GDM1 (cell line): ENCODE results near the gene MVB12B.
"Not testable (repeated sequence)": the region's sequence is repeated elsewhere in the genome, so short reads cannot be mapped to it uniquely, and the experiment has no call there.

Experiments used
- DNase-seq: peaks from one replicate; lab custom pipeline; 2025; lab: John Stamatoyannopoulos, UW

Gene MVB12B, protein sequence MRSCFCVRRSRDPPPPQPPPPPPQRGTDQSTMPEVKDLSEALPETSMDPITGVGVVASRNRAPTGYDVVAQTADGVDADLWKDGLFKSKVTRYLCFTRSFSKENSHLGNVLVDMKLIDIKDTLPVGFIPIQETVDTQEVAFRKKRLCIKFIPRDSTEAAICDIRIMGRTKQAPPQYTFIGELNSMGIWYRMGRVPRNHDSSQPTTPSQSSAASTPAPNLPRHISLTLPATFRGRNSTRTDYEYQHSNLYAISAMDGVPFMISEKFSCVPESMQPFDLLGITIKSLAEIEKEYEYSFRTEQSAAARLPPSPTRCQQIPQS

GRCh38 chr9:126326228-126327005, at the start of gene MVB12B:
TSS of gene MVB12B (plus strand) at chr9:126326829. CDS start at chr9:126326930, 101 bp downstream.
- no peak for DNase-seq

DNA sequence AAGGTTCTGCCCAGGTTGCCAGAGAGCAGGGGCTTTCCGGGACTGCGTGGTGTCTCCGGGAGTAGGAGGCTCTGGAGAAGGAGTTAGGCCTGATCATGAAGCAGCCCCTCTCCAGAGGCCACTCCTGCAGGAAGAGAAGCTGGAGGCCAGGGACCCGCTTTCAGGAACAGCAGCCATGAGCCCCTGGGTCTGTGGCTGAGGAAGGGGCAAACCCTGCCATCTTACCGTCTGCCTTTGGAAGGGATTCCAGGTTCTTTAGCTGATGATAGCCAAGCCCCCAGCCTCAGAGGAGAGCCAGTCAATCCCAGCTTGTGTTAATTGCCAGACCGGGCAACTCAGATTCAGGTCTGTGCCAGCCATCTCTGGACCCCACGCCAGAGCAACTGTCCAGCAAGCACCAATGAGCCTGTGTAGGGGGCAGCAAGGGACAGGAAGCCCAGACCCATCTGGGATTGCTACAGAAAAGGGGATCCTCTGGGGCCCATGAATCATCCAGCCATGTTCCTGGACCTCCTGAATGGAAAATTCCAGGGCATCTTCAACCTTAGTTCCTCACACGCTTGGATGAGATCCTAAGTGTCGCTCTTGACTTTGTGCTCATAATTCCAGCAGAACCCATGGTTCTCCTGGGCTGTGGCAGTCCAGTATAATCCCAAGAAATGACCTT, 42.7 kb upstream of the MVB12B start:
- DNase-seq = no peak

DNA sequence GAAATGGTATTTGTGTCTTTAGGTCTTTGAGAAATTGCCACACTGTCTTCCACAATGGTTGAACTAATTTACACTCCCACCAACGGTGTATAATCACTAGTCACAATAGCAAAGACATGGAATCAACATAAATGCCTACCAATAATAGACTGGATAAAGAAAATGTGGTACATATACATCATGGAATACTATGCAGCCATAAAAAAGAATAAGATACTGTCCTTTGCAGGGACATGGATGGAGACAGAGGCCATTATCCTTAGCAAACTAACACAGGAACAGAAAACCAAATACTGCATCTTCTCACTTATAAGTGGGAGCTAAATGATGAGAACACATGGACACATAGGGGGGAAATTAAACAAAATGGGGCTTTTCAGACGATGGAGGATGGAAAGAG, 41.0 kb upstream of the MVB12B start:
- DNase-seq = not testable (repeated sequence)

DNA sequence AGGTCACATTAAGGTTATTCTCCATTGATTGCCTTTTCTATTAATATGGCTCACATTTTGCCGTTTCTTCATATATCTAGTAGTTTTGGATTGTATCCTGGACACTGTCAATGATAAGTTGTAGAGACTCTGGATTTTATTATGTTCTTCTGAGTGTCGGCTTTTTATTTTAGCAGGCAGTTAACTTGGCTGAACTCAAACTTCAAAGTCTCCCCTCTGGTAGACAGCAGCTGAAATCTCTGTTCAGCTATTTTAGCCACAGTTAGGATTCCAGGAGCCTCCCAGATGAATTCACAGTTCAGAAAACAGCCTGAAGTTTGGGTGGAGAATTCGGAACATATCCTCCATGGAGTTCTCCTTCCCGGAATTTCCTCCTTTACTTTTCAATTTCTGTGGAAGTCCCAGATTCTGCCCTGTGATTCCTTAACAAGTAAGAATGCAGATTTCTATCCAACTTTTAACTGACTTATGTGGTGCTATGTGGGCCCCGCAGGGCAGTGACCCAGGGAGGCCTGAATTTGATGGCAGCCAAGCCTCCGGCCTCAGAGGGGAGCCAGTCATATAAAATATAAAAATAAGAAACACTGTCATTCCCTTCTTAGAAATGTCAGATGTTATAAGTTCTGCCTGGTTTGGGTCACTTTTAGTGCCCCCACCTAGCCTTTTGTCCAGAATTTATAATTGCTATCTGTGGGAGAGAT, 39.3 kb upstream of the MVB12B start:
- no peak for DNase-seq

DNA sequence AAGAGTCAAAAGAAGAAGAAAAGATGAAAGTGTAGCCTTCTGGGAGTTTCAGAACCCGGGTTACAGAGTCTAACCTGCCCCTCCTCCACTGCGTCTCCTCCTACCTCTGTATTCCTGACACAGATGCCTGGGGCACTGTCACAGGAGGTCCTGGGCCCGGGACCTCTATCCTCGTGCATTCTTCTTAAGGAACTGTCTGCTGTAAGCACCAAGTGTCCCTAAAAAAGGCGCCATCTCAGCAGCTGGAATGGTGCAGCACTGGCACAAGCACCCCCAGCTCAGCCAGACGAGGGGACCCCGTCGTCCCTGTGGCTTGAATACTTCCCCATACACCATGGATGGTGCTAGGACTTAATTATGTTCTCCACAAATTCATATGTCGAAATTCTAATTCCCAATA, 35.8 kb upstream of the MVB12B start:
- DNase-seq = no peak

DNA sequence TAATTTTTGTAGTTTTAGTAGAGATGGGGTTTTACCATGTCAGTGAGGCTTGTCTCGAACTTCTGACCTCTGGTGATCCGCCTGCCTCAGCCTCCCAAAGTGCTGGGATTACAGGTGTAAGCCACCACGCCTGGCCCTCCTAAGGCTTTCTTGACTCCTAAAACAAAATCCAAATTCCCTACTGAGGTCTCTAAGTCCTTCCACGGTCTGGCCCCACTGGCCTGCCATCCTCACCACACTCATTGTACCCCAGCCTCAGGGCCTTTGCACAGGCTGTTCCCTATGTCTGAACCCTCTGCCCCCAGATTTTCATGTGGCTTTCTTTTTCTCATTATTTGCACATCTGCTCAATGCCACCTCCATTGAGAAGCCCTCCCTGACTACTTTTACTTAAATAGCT, 34.7 kb upstream of the MVB12B start:
- DNase-seq = no peak

- DNase-seq = no peak
Measured at GRCh38 chr9:126292736-126293521, 33.7 kb upstream of the MVB12B start.

- DNase-seq = no peak
Measured at GRCh38 chr9:126293522-126293889, 33.1 kb upstream of the MVB12B start.

GRCh38 chr9:126294331-126295081, 32.1 kb upstream of the MVB12B start:
- no peak for DNase-seq

DNA sequence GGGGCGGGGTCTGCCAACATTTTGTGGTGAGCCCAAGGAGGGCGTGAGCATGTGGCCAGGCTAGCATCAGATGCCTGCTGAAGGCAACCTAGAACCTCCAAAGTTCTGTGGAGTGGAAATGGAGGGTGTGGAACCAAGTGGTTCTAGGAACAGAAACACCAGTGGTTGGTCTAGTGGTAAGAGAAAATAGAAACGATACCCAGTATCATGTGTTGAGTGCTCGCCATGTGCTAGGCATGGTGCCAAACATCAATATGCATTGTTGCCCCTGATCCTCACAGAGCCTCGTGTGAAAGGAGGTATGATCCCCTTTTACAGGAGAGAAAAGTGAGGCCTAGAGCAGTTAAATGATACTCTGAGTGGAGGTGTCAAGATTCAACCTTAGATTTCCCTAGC, 31.5 kb upstream of the MVB12B start:
- no peak for DNase-seq

- no peak for DNase-seq
Measured at GRCh38 chr9:126295516-126295915, 31.1 kb upstream of the MVB12B start.

GRCh38 chr9:126295936-126296600, 30.6 kb upstream of the MVB12B start:
- DNase-seq = no peak

GRCh38 chr9:126296687-126297086, 29.9 kb upstream of the MVB12B start:
- no peak for DNase-seq

- no peak for DNase-seq
Measured at GRCh38 chr9:126297661-126298060, 29.0 kb upstream of the MVB12B start.

- no peak for DNase-seq
Measured at GRCh38 chr9:126298063-126298801, 28.4 kb upstream of the MVB12B start.

GRCh38 chr9:126299706-126300276, 26.8 kb upstream of the MVB12B start:
- DNase-seq = no peak

DNA sequence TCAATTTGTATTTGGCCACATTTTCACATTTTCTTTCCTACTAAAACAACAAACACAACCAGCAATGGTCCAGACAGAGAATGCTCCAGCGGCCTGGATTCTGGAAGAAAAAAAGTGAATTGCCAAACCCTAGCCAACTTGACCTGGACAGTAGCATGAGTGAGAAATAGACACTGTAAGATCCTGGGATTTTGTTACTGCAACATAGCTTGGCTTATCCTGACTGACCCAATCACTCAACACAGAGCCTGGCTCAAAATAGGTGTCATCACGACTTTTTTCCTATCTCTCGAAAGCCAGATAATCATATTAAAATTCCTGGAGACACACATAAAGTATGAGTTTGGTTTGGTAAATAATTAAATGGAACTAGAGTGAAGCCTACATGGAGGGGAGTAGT, 25.4 kb upstream of the MVB12B start:
- DNase-seq = no peak

- DNase-seq = peak; percentile 6
Measured at GRCh38 chr9:126301985-126302603, 24.5 kb upstream of the MVB12B start.

GRCh38 chr9:126302730-126303129, 23.9 kb upstream of the MVB12B start:
- no peak for DNase-seq
